ENCODE data around the gene POMZP3. TPM values are rescaled to one million over a fixed set of nuclear protein-coding genes. Genes with fewer than 3 reads are reported as not detected.
"Not testable (repeated sequence)": the region's sequence is repeated elsewhere in the genome, so short reads cannot be mapped to it uniquely, and the experiment has no call there.

The POMZP3 gene
- total RNA-seq (10 to 100 TPM in 3 of 6 donors, 1 to 10 TPM in 3; 2.9 to 14.0 (median 8.4) TPM), polyA plus RNA-seq (10 to 100 TPM in 1 of 2 donors, 1 to 10 TPM in 1; 7.3 to 12.2 TPM)

DNA sequence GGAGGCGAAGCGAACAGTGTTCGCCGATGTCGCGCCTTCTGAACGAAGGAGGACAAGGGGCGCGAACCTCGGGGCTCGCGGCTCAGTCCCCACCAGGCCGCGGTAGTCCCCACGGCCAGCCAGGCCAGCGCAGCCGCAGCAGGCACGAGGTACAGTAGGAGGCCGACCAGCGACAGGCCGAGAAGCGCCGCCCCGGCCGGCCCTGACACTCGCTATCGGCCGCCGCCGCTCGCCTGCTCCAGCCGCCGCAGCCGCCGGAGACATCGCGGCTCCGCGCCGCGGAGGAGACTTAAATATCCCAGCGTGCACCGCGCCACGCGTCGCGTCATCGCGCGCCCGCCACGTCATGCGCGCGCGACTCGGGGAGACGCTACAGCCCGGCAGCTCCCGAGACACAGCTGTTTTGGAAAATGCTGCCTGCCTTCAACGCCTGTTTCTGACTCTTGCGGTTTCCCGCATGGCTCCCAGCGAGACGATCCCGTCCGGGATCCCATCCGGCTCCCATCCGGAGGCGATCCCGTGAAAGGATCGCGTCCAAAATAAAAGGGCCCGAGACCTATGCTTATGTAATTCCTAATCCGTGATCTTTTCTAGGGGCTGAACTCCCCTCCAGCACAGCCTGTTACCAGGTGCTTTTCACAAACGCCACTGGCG, at the start of gene POMZP3:
TSS of gene POMZP3 (minus strand) at position 291 of the 654 bp plus-strand sequence. CDS start 1,215 bp downstream, outside the sequence.
- Histone ChIP-seq H3K4me3 (peak within 1 kb of the TSS; percentile 23 to 52 (median 38)), H3K27ac (peak within 1 kb of the TSS; percentile 81 to 88 (median 88))
- intact Hi-C loops (cut with DNase I); FAIRE-seq; H3K4me1 ChIP-seq; H3K9me3 ChIP-seq; H3K36me3 ChIP-seq; H3K27me3 ChIP-seq: not testable (repeated sequence)
- peak; percentile 18 to 63 (median 41) for DNase-seq
- ATAC-seq: peak; percentile 96 to 98 (median 97)
- WGBS, 2 donors: 0% methylated on average over 8 to 44 of the region's 78 CpGs

- DNase-seq; H3K36me3 ChIP-seq; H3K9me3 ChIP-seq; ATAC-seq; FAIRE-seq; H3K27ac ChIP-seq; H3K4me1 ChIP-seq; H3K4me3 ChIP-seq; intact Hi-C loops (cut with DNase I); H3K27me3 ChIP-seq: not testable (repeated sequence)
- 57 to 82% methylated on average over 2 of the region's 2 CpGs for WGBS, 2 donors
Measured at GRCh38 chr7:76675783-76676182, 48.7 kb upstream of the POMZP3 start.

DNA sequence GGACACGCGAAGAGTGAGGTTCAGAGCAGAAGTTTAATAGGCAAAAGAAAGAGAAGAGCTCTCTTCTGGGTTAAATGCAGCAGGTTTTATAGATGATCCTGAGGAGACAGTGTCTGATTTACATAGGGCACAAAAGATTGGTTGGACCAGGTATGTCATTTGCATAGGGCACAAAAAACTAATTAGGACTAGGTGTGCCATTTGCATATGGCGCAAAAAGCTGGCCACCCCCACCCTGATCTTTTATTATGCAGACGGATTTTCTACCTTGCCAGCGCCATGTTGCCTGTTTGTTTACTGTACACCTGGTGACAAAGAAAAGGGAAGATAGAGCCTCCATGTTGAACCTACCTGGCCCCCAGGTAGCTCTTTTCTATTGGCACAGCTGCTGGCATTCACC, 46.3 kb upstream of the POMZP3 start:
- FAIRE-seq; H3K36me3 ChIP-seq; H3K27me3 ChIP-seq; H3K9me3 ChIP-seq; H3K4me3 ChIP-seq; intact Hi-C loops (cut with DNase I); ATAC-seq; H3K27ac ChIP-seq; DNase-seq; H3K4me1 ChIP-seq: not testable (repeated sequence)
- WGBS, 2 donors: 73 to 75% methylated on average over 5 of the region's 5 CpGs

GRCh38 chr7:76659212-76659611, 32.1 kb upstream of the POMZP3 start:
- H3K9me3 ChIP-seq; intact Hi-C loops (cut with DNase I); H3K27me3 ChIP-seq; H3K4me1 ChIP-seq; ATAC-seq; FAIRE-seq; H3K36me3 ChIP-seq; H3K27ac ChIP-seq; DNase-seq; H3K4me3 ChIP-seq: not testable (repeated sequence)

GRCh38 chr7:76656425-76656824, 29.3 kb upstream of the POMZP3 start:
- H3K27me3 ChIP-seq; H3K9me3 ChIP-seq; H3K4me1 ChIP-seq; H3K36me3 ChIP-seq; intact Hi-C loops (cut with DNase I); FAIRE-seq; H3K27ac ChIP-seq; ATAC-seq; H3K4me3 ChIP-seq; DNase-seq: not testable (repeated sequence)
- 70 to 85% methylated on average over 2 of the region's 2 CpGs for WGBS, 2 donors

DNA sequence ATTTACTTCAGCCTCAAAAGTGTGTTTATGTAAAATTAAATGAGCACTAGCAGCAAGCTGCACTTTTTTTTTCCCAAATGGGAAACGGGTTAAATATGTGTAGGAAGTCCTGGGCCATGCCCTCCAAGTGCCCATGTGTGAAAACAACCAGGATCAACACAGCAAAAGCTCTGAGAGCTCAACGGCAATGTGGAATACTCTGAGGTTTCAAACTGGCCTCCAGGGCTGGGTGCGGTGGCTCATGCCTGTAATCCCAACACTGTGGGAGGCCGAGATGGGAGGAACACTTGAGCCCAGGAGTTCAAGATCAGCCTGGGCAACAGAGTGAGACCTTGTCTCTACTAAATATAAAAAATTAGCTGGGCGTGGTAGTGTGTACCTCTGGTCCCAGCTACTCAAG, 15.5 kb upstream of the POMZP3 start:
- H3K4me1 ChIP-seq; ATAC-seq; DNase-seq; H3K27ac ChIP-seq; FAIRE-seq; H3K4me3 ChIP-seq; H3K9me3 ChIP-seq; H3K36me3 ChIP-seq; H3K27me3 ChIP-seq; intact Hi-C loops (cut with DNase I): not testable (repeated sequence)
- WGBS, 2 donors: 100% methylated on average over 1 of the region's 5 CpGs; no CpG with 5 or more reads in 1 of the 2 donors

GRCh38 chr7:76637061-76637691, 10.1 kb upstream of the POMZP3 start:
- H3K27me3 ChIP-seq; H3K4me1 ChIP-seq; H3K4me3 ChIP-seq; H3K9me3 ChIP-seq; H3K36me3 ChIP-seq; intact Hi-C loops (cut with DNase I); H3K27ac ChIP-seq: not testable (repeated sequence)
- 13 to 18% methylated on average over 5 to 6 of the region's 7 CpGs for WGBS, 2 donors
- ATAC-seq (peak; percentile 80 to 96 (median 94)), FAIRE-seq (peak; percentile 26), DNase-seq (peak in 1 of 6 donors; percentile 6)
- TF ChIP-seq CTCF (IDR thresholded peaks at IDR 0.05): peak in 2 of 4 donors; percentile 10 to 34

- Histone ChIP-seq H3K27ac (peak overlapping the region in 2 of 4 donors; percentile 87 to 88), H3K4me3 (peak overlapping the region in 2 of 4 donors; percentile 45 to 52)
- H3K27me3 ChIP-seq; intact Hi-C loops (cut with DNase I); H3K9me3 ChIP-seq; H3K36me3 ChIP-seq; FAIRE-seq; H3K4me1 ChIP-seq: not testable (repeated sequence)
- 0 to 1% methylated on average over 16 to 23 of the region's 34 CpGs for WGBS, 2 donors
- ATAC-seq: peak; percentile 56 to 82 (median 67)
- DNase-seq: peak in 2 of 6 donors; percentile 16 to 71
Measured at GRCh38 chr7:76626581-76626980, 498 bp downstream of the POMZP3 start.

- peak in 1 of 4 donors; percentile 55 for ATAC-seq
- H3K4me3 ChIP-seq; DNase-seq; H3K9me3 ChIP-seq; intact Hi-C loops (cut with DNase I); FAIRE-seq; H3K36me3 ChIP-seq; H3K4me1 ChIP-seq; H3K27me3 ChIP-seq; H3K27ac ChIP-seq: not testable (repeated sequence)
- 91% methylated on average over 5 of the region's 13 CpGs; no CpG with 5 or more reads in 1 of the 2 donors for WGBS, 2 donors
Measured at GRCh38 chr7:76619439-76620190, 7.5 kb downstream of the POMZP3 start.

Data from pancreas (tissue), 10 donors.